ENCODE results near the gene RPS16. TPM values are rescaled to one million over a fixed set of nuclear protein-coding genes. Genes with fewer than 3 reads are reported as not detected.

RPS16 gene
- total and polyA plus RNA-seq, 9 of the 15 experiments (the other 6 are each of a cell fraction or from before 2014, with no cell fraction given) = 82.6 to 3,671 (median 2,204) TPM

DNA sequence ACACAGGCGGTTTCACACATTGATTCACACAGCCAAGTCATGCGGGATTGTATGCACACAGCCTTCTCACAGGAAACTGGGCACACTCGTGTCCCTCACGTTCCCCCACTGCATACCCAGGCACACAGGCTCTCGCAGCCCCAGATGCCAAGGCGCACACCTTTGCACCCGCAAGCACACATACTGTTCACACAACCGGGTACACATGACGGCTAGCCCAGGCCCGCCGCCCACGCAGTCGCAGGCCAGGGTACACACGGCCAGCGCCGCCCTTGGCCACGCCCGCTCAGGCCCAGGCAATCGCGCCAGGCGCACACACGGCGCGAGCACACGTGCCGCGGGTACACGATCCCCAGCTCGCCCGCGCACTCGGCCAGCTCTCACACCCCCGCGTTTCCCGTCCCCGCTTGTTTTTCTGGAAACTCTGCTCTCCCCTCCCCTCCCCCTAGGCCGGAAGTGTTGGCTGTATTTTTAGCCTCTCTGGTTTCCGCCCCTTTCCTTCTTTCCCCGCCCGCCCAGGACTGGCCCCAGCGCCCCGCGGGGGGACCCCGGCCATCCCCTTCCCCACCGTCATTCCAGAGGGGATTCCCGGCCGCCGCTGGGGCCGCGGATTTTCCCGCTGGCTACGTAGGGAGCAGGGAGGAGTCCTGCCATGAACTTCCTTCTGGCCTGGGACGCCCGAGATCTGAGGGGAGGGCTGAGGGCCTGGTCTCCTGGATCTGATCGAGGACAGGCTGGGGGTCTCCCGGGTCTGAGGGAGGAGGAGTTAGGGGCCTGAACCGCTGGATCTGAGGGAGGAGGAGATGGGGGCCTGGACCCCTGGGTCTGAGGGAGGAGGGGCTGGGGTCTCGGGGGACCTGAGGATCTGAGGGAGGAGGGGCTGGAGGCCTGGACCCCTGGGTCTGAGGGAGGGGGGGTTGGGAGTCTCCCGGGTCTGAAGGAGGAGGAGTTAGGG lies 33.1 kb downstream of the RPS16 start (continued):
- TF ChIP-seq HBP1 (CRISPR knock-in tag; IDR thresholded peaks at IDR 0.05) (no peak), TRIM24 (IDR thresholded peaks at IDR 0.05) (peak in 1 of 2 experiments; percentile 46; a peak in 1 of 4 replicates), ZNF212 (CRISPR knock-in tag; IDR thresholded peaks at IDR 0.05) (0 out of 2 replicates have a peak, but pooled peaks have one; percentile 26), CXXC5 (CRISPR knock-in tag; IDR thresholded peaks at IDR 0.05) (peak; percentile 97), ARID1B (IDR thresholded peaks at IDR 0.05) (peak; percentile 67), ZNF592 (IDR thresholded peaks at IDR 0.05) (peak; percentile 97), CBX1 (IDR thresholded peaks at IDR 0.05; ENCODE audit: low read depth) (peak; percentile 76; the same call in 1 of the 2 replicates), ZNF263 (CRISPR knock-in tag; IDR thresholded peaks at IDR 0.05; ENCODE audit: borderline replicate concordance) (peak; percentile 71; the same call in 1 of the 2 replicates), ETV1 (tag; conservative IDR thresholded peaks at IDR 0.05; ENCODE audit: low read depth) (peak; percentile 92), SIN3A (IDR thresholded peaks at IDR 0.05; ENCODE audit: borderline replicate concordance in 2 of 2, control insufficient read depth in 1 of 2, low read depth in 2 of 2, low read length in 2 of 2) (peak in 1 of 2 experiments; percentile 91; a peak in 2 of 4 replicates), MEF2A (IDR thresholded peaks at IDR 0.05; ENCODE audit: control insufficient read depth, low read depth, low read length) (peak; percentile 91), PHF8 (IDR thresholded peaks at IDR 0.05; ENCODE audit: borderline replicate concordance, low read length) (peak; percentile 44; the same call in 1 of the 2 replicates), STAG1 (CRISPR knock-in tag; IDR thresholded peaks at IDR 0.05; ENCODE audit: borderline replicate concordance) (no peak), NFXL1 (CRISPR knock-in tag; IDR thresholded peaks at IDR 0.05) (no peak), NR1H2 (CRISPR knock-in tag; IDR thresholded peaks at IDR 0.05) (no peak), ZSCAN29 (IDR thresholded peaks at IDR 0.05) (0 out of 2 replicates have a peak, but pooled peaks have one; percentile 38)
- TF ChIP-seq, protein P1, sequence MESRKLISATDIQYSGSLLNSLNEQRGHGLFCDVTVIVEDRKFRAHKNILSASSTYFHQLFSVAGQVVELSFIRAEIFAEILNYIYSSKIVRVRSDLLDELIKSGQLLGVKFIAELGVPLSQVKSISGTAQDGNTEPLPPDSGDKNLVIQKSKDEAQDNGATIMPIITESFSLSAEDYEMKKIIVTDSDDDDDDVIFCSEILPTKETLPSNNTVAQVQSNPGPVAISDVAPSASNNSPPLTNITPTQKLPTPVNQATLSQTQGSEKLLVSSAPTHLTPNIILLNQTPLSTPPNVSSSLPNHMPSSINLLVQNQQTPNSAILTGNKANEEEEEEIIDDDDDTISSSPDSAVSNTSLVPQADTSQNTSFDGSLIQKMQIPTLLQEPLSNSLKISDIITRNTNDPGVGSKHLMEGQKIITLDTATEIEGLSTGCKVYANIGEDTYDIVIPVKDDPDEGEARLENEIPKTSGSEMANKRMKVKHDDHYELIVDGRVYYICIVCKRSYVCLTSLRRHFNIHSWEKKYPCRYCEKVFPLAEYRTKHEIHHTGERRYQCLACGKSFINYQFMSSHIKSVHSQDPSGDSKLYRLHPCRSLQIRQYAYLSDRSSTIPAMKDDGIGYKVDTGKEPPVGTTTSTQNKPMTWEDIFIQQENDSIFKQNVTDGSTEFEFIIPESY (CRISPR knock-in tag; IDR thresholded peaks at IDR 0.05) = peak; percentile 44
- TF ChIP-seq, protein P2, sequence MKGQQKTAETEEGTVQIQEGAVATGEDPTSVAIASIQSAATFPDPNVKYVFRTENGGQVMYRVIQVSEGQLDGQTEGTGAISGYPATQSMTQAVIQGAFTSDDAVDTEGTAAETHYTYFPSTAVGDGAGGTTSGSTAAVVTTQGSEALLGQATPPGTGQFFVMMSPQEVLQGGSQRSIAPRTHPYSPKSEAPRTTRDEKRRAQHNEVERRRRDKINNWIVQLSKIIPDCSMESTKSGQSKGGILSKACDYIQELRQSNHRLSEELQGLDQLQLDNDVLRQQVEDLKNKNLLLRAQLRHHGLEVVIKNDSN (CRISPR knock-in tag; IDR thresholded peaks at IDR 0.05) = peak; percentile 85

Data from K562 (cell line).